ENCODE results near the gene BID. TPM values are rescaled to one million over a fixed set of nuclear protein-coding genes. Genes with fewer than 3 reads are reported as not detected.
A peak's percentile ranks its signal among the peaks of the same experiment; 100 is the strongest.

Gene BID
- total RNA-seq, 1 donor from 2014 or later = 41.5 TPM

DNA sequence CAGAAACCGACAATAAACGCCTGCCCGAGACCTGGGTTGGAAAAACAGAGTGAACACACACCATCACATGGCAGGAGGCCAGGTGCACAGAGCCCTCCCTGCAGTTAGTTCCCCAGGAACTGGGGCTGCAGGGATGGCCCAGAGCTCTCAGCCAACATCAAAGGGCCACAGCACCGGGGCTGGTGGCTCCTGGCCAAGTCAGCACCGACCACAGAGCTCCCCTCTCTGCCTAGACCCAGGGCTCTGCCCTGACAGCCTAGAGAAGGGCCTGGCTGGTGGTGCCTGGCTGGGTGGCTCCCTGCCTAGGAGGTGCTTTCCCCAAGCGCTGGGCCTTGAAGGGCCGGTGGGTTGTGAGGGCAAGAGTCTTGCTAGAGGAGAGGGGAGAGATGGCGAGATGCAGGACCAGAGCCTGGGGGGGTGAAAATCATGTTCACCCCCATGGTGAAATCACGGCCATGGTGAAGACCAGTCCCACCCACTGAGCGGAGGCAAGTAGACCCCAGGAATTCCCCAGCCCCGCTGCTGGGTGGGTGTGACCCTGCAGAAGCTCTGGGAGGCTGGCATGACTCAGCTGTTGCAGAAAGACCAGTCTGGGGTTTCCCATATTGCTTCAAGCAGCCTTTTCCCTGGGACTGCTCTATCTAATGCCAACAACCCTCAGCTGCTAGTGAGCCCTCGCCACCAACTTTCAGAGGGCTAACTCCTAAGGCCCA lies 7.2 kb upstream of the BID start:
- no peak overlapping the region for H3K4me3 ChIP-seq (ENCODE audit: low read depth, low read length)
- H3K36me3 ChIP-seq (ENCODE audit: control insufficient read depth, insufficient read depth, low read length) = no peaks in the 10 kb centered on the region
- DNase-seq (ENCODE audit: low read depth) = peak; percentile 90
- H3K27me3 ChIP-seq (ENCODE audit: control insufficient read depth, insufficient read depth, low read length) = no peaks in the 10 kb centered on the region
- TF ChIP-seq, protein P1, sequence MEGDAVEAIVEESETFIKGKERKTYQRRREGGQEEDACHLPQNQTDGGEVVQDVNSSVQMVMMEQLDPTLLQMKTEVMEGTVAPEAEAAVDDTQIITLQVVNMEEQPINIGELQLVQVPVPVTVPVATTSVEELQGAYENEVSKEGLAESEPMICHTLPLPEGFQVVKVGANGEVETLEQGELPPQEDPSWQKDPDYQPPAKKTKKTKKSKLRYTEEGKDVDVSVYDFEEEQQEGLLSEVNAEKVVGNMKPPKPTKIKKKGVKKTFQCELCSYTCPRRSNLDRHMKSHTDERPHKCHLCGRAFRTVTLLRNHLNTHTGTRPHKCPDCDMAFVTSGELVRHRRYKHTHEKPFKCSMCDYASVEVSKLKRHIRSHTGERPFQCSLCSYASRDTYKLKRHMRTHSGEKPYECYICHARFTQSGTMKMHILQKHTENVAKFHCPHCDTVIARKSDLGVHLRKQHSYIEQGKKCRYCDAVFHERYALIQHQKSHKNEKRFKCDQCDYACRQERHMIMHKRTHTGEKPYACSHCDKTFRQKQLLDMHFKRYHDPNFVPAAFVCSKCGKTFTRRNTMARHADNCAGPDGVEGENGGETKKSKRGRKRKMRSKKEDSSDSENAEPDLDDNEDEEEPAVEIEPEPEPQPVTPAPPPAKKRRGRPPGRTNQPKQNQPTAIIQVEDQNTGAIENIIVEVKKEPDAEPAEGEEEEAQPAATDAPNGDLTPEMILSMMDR (IDR thresholded peaks at IDR 0.05; ENCODE audit: insufficient read depth, low read length, poor library complexity, severe bottlenecking) = no peak

DNA sequence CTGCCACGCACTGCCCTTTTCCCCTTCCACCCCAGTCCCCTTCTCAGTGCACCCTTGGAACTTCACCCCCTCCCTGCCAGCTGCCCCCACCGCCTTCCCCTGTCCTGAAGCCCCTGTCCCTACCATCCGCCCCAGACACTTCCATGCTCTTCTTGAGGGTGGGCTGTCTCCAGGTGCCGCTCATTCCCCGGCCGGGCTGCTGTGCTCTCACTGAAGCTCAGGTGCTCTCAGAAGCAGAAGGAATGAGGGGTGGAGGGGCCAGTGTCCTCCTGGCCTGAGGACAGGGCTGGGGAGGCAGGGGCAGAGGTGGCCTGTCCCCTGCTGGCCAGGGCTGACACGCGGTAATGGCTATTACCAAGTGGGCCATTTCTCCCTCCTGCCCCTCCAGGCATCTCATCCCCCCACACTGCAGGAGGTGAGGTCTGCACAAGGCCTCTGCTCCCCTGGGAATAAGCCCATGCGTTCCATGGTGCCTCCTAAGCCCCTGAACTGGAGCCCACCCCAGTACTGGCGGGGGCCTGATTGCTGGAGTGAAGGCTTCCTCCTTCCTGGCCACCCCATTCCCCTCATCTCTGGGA lies 6.6 kb upstream of the BID start:
- no peak overlapping the region for H3K4me3 ChIP-seq (ENCODE audit: low read depth, low read length)
- no peaks in the 10 kb centered on the region for H3K36me3 ChIP-seq (ENCODE audit: control insufficient read depth, insufficient read depth, low read length)
- TF ChIP-seq, protein P1 (IDR thresholded peaks at IDR 0.05; ENCODE audit: insufficient read depth, low read length, poor library complexity, severe bottlenecking) = no peak
- no peak for DNase-seq (ENCODE audit: low read depth)
- H3K27me3 ChIP-seq (ENCODE audit: control insufficient read depth, insufficient read depth, low read length) = no peaks in the 10 kb centered on the region

DNA sequence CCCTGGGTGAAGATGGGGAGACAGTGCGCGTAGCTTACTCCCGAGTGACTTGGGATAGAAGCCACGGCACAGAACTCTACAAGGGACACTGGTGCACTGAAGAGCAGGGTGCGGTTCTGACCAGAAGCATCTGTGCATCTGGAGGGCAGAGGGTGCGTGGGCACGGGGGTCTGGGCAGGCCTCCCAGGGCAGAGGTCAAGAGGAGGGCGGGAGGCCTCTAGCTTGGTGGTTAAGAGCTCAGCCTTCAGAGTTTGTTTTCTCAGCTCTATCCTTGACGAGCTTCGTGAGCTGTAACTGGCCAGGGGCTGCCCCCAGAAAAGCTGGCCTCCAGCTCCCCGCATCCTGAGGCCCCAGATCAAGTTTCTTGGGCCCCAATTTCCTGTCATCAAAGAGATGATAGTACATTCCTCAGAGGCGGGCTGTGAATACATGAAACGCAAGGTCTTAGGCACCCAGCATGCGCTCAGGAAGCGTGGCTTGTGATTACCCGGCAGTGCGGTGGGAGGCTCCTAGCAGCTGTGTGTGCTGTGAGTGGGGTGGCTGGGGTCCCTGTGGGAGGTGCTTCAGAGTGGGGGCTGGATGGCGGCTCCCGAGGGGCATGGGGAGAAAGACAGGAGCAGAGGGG lies 6.0 kb upstream of the BID start:
- H3K27me3 ChIP-seq (ENCODE audit: control insufficient read depth, insufficient read depth, low read length) = no peaks in the 10 kb centered on the region
- H3K36me3 ChIP-seq (ENCODE audit: control insufficient read depth, insufficient read depth, low read length) = no peaks in the 10 kb centered on the region
- no peak overlapping the region for H3K4me3 ChIP-seq (ENCODE audit: low read depth, low read length)
- no peak for DNase-seq (ENCODE audit: low read depth)
- TF ChIP-seq, protein P1 (IDR thresholded peaks at IDR 0.05; ENCODE audit: insufficient read depth, low read length, poor library complexity, severe bottlenecking) = no peak

DNA sequence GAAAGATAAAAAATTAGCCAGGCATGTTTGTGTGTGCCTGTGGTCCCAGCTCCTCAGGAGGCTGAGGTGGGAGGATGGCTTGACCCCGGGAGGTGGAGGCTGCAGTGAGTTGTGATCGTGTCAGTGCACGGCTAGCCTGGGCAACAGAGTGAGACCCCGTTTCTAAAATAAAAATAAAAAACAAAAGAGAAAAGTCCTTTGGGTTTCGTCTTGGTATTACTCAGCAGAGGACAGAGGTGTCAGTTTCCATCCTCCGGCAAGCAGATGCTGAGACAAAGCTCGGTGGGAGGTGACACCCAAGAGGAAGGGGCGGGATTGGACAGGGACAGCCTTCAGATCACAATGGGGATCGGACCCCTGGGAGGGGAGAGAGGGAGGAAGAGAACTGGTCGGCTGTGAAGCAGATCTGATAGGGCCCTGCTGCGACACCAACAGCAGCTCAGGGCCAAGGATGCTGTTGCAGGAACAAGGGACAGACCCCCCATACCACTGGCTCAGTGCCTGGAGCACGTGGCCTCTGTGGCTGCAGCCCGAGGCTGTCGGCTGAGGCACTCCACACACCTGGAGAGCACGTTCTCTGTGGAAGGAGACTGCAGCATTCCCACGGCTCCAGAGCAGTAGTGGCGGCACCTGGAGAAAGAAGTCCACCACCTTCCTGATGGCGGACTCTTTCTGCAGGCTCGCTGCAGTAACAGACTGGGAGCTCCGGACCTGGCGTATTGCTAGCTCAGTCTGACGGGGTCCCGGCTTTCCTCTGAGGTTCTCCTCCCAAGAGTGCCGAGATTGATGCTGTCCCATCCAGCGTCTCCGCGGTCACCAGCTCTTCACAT lies 5.2 kb upstream of the BID start:
- TF ChIP-seq, protein P1 (IDR thresholded peaks at IDR 0.05; ENCODE audit: insufficient read depth, low read length, poor library complexity, severe bottlenecking) = no peak
- Histone ChIP-seq H3K27me3 (ENCODE audit: control insufficient read depth, insufficient read depth, low read length) (no peaks in the 10 kb centered on the region), H3K36me3 (ENCODE audit: control insufficient read depth, insufficient read depth, low read length) (no peaks in the 10 kb centered on the region), H3K4me3 (ENCODE audit: low read depth, low read length) (no peak overlapping the region)
- DNase-seq (ENCODE audit: low read depth) = no peak

DNA sequence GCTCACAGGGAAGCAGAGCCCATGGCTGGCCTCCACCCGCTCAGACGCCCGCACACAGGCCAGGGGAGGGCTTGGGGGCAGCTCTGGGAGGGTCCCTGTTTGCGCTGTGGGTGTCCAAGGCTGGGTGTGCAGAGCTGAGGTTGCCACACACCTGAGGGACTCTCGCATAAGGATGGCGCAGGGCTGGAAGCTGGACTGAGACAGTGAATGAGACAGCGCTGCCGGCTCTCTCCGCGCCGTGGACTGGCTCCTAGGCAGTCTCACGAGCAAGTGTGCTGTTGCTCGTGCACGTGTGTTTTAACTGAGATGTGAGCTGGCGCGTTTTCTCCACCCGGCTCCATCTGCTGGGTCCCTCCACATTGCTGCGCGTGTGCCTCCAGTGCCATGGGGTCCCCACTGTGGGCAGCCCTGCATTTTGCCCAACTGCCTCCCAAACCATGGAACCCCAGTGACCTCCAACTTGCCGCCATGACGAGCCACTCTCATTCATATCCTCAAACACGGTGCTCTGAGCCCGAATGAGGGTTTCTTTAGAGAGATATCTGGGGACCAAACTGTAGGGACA lies 4.2 kb upstream of the BID start:
- TF ChIP-seq, protein P1 (IDR thresholded peaks at IDR 0.05; ENCODE audit: insufficient read depth, low read length, poor library complexity, severe bottlenecking) = no peak

More for the DNA sequence above, 4.2 kb upstream of the BID start:
- H3K27me3 ChIP-seq (ENCODE audit: control insufficient read depth, insufficient read depth, low read length) = no peaks in the 10 kb centered on the region
- H3K4me3 ChIP-seq (ENCODE audit: low read depth, low read length) = no peak overlapping the region
- H3K36me3 ChIP-seq (ENCODE audit: control insufficient read depth, insufficient read depth, low read length) = no peaks in the 10 kb centered on the region
- DNase-seq (ENCODE audit: low read depth) = no peak

All from kidney epithelial cell (primary cell).